ENCODE measurements around the gene HOXA1.
"Not testable (repeated sequence)": the region's sequence is repeated elsewhere in the genome, so short reads cannot be mapped to it uniquely, and the experiment has no call there.

GRCh38 chr7:27045066-27045465 lies 50.7 kb downstream of the HOXA1 start:
- not testable (repeated sequence) for TF ChIP-seq EZH2 (optimal IDR thresholded peaks at IDR 0.05; ENCODE audit: low read depth, low read length); CTCF (IDR thresholded peaks at IDR 0.05; ENCODE audit: low read length); EZH2phosphoT487 (IDR thresholded peaks at IDR 0.05; ENCODE audit: low read length)
